ENCODE data around the gene NAT10. TPM values are rescaled to one million over a fixed set of nuclear protein-coding genes. Genes with fewer than 3 reads are reported as not detected.

The NAT10 gene
- total RNA-seq, 1 donor from 2014 or later: 11.3 TPM

GRCh38 chr11:34174412-34175041 lies 69.1 kb downstream of the NAT10 start:
- Histone ChIP-seq H3K36me3 (peaks cover 7 to 13% of the 10 kb centered on the region in 2 donors), H3K27me3 (no peaks in the 10 kb centered on the region), H3K4me3 (peak overlapping the region; percentile 47 to 58), H3K9me3 (no peaks in the 10 kb centered on the region), H3K4me1 (peaks cover 5 to 7% of the 10 kb centered on the region in 2 donors), H3K27ac (peak overlapping the region; percentile 13 to 31)
- intact Hi-C loops (cut with DNase I): loop anchor here (1.0 to 5.0 kb wide), 4 partner anchors 18 to 263 kb away; partner anchors contain the start of gene CAT
- peak; percentile 95 to 99 (median 99) for TF ChIP-seq CTCF (IDR thresholded peaks at IDR 0.05)
- peak in 1 of 2 donors; percentile 89 for DNase-seq (ENCODE audit: low spot score in 2 of 2)

- H3K36me3 ChIP-seq: peaks cover 5% of the 10 kb centered on the region in 2 donors
- peaks cover 5 to 7% of the 10 kb centered on the region in 2 donors for H3K4me1 ChIP-seq
- no peak for TF ChIP-seq CTCF (IDR thresholded peaks at IDR 0.05)
- intact Hi-C loops (cut with DNase I): loop anchor here (2.0 kb wide), 1 partner anchor 179 kb away; no protein-coding TSS in a partner anchor
- no peak overlapping the region for H3K27ac ChIP-seq
- no peak overlapping the region for H3K4me3 ChIP-seq
- no peaks in the 10 kb centered on the region for H3K9me3 ChIP-seq
- H3K27me3 ChIP-seq: no peaks in the 10 kb centered on the region
- DNase-seq (ENCODE audit: low spot score in 2 of 2): no peak
These were observed 70.0 kb downstream of the NAT10 start for GRCh38 chr11:34175284-34176019.

- intact Hi-C loops (cut with DNase I): no loop called here
- Histone ChIP-seq H3K36me3 (no peaks in the 10 kb centered on the region), H3K27ac (no peak overlapping the region), H3K27me3 (no peaks in the 10 kb centered on the region), H3K9me3 (no peaks in the 10 kb centered on the region), H3K4me1 (peaks cover 5 to 8% of the 10 kb centered on the region in 2 donors), H3K4me3 (no peak overlapping the region)
- no peak for DNase-seq (ENCODE audit: low spot score in 2 of 2)
- no peak for TF ChIP-seq CTCF (IDR thresholded peaks at IDR 0.05)
These were observed 71.4 kb downstream of the NAT10 start for GRCh38 chr11:34176751-34177209.

- H3K36me3 ChIP-seq: no peaks in the 10 kb centered on the region
- intact Hi-C loops (cut with DNase I): no loop called here
- H3K27me3 ChIP-seq: no peaks in the 10 kb centered on the region
- H3K4me1 ChIP-seq: peaks cover 5 to 12% of the 10 kb centered on the region in 2 donors
- no peak for DNase-seq (ENCODE audit: low spot score in 2 of 2)
- H3K9me3 ChIP-seq: no peaks in the 10 kb centered on the region
- H3K27ac ChIP-seq: no peak overlapping the region
- no peak for TF ChIP-seq CTCF (IDR thresholded peaks at IDR 0.05)
- no peak overlapping the region for H3K4me3 ChIP-seq
These were observed 72.9 kb downstream of the NAT10 start for GRCh38 chr11:34178209-34178821.

GRCh38 chr11:34179026-34179675 lies 73.7 kb downstream of the NAT10 start:
- no peak for DNase-seq (ENCODE audit: low spot score in 2 of 2)
- H3K4me3 ChIP-seq: no peak overlapping the region
- no peak overlapping the region for H3K27ac ChIP-seq
- no peak for TF ChIP-seq CTCF (IDR thresholded peaks at IDR 0.05)
- H3K4me1 ChIP-seq: peaks cover 5 to 12% of the 10 kb centered on the region in 2 donors
- H3K27me3 ChIP-seq: no peaks in the 10 kb centered on the region
- intact Hi-C loops (cut with DNase I): no loop called here
- H3K36me3 ChIP-seq: no peaks in the 10 kb centered on the region
- H3K9me3 ChIP-seq: no peaks in the 10 kb centered on the region
